GM21367 (cell line): ENCODE data around the gene RALGPS1.

Experiments used
- ATAC-seq: cut with Tn5 transposase; IDR thresholded peaks from one replicate; pipeline ENCODE4 v1.9.1; 2021; ENCODE audit not compliant: unreplicated experiment

RALGPS1 gene

DNA sequence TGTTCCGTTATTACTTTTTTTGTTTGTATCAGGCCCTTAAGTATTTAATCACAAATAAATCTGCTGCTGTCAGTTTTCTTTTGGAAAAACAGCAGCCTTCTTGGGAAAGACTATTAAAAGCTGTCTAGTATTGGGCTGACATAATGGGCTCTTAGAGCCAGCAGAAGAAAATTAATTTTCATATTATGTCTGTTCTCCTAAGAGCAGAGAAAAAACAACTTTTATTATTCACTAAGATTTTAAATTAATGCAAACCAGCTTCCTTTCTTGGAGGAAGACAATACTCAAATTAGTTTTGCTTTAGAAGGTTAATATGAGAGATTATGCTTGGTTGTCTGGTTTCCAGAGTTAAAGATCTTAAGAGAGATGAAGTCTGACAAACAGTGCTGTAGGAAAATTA, 319.4 kb downstream of the RALGPS1 start:
- no peak for ATAC-seq

DNA sequence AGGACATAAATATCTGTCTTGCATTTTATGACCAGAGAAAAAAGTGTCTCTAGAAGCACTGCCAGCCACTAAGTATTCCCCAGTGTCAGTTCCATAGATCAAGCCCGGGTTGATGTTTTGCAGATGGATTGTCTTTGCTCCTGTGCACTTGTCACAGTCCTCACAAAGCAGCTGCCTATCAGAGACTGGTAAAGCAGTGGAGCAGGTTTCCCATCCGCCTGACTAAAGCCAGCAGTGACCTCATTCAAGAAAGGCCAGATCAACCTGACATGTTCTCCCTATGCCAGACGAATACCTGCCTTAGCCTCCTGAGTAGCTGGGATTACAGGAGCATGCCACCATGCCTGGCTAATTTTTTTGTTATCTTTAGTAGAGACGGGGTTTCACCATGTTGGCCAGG, 323.2 kb downstream of the RALGPS1 start:
- no peak for ATAC-seq

- no peak for ATAC-seq
These were observed 326.8 kb downstream of the RALGPS1 start for GRCh38 chr9:127241354-127241753.

DNA sequence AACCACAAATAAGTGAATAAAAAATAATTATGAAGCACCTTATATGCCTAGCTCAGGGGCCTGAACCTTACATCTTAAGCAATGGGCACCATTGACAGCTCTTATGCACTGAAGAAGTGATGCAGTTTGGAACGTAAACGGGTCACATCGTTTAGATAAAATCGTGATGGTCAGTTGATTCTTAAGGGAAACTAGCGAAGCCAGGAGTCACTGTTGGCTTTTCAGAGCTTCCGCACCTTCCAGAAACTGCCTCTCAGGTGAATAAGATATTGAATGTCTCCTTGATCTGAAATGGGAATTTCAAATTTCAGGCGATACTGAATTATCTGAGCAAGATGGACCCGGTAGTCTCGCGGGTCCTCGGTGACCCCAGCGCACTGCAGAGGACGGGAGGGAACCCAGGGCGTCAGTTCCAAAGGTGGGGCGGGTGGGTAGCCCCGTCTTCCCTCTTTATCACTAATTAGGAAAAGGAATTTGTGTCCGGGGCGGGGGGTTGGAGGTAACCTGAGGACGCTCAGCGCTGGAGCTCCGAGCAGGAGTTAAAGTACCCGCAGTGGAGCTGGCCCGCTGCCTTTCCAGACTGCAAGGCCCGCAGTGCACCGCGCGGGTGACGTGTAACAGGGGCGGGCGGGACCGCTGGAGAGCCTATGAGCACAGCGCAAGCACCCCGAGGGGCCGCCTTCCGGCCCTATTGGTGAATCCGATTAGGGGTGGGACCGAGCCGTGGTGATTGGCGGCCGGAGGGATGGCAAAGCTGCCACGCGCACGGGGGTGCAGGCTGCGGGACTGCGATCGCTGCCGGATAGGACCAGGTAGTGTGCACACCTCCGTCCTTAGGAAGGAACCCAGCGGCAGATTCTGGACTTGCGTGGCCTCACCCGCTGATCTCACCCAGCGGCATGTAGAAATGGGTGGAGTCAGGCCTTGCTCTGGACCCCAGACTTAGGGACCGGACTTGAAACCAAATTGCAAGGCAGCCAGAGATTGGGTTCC, 330.3 kb downstream of the RALGPS1 start:
- peak; percentile 98 for ATAC-seq

- ATAC-seq: no peak
These were observed 331.1 kb downstream of the RALGPS1 start for GRCh38 chr9:127245637-127246164.

DNA sequence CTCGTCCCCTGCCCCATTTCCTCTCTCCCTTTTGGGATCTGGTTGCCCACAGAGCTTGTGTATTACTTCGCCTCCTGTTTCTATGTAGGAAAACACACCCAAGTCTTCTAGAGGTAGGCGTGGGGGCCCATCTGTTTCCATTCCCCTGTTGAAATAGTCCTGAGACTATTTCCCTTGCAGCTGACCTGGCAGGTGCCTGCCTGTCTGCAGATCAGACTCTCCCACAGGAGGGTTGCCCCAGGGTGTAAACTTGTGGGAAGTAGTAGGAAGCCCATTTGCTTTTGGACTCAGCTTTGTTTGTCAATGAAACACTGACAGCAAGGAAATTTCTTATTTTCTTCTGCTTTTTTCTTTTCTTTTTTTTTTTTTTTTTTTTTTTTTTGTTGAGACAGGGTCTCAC, 333.7 kb downstream of the RALGPS1 start:
- no peak for ATAC-seq

DNA sequence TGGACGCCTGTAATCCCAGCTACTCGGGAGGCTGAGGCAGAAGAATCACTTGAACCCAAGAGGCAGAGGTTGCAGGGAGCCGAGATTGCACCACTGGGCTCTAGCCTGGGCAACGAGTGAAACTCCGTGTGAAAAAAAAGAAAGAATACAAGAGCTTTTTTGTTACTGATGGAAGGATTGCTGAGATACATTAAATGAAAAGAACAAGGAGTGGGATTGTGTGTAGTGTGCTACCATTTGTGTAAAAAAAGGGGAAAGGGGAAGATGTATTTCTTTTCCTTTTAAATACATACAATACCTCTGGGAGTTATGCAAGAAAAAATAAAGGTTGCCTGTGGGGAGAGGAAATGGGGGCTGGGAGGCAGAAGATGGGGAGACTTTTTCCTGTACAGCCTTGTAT, 335.3 kb downstream of the RALGPS1 start:
- ATAC-seq: no peak

- no peak for ATAC-seq
These were observed 336.4 kb downstream of the RALGPS1 start for GRCh38 chr9:127250896-127251391.

GRCh38 chr9:127252410-127253318, 338.1 kb downstream of the RALGPS1 start:
- ATAC-seq: no peak

GRCh38 chr9:127253446-127253845, 338.9 kb downstream of the RALGPS1 start:
- no peak for ATAC-seq

DNA sequence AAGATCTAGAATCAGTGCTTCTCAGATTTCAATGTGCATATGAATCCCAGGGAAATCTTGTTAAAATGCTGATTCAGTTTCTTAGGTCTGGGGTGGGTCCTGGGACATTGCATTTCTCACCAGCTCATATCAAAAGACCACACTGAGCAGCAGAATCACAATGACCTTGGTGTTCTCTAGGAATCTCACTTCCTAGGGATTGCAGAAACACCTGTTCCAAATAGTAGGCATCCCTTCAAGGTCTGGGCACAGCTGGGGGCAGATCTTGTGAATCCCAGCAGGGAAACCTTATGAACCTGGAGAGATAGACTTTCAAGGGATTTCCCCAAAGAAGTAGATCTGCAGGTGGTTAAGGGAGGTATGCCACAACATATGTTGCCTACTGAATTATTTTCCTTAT, 341.1 kb downstream of the RALGPS1 start:
- no peak for ATAC-seq

DNA sequence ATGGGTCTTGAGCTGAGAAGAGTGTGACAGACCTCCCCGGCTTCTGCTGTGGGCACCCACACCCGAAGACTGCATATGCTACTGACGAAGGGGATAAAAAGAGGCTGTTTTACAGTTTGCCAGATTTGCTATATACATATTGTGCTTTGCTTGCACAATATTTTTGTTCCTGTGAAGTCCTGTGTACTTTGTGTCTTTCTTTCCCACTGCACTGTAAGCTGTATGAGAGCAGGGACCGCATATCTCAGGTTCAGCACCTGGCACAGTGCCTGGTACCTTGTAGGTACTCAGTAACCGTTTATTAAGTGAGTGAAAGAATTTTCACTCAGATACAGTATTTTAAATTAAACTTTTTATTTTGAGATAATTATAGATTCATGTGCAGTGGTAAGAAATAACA, 341.7 kb downstream of the RALGPS1 start:
- ATAC-seq: no peak

DNA sequence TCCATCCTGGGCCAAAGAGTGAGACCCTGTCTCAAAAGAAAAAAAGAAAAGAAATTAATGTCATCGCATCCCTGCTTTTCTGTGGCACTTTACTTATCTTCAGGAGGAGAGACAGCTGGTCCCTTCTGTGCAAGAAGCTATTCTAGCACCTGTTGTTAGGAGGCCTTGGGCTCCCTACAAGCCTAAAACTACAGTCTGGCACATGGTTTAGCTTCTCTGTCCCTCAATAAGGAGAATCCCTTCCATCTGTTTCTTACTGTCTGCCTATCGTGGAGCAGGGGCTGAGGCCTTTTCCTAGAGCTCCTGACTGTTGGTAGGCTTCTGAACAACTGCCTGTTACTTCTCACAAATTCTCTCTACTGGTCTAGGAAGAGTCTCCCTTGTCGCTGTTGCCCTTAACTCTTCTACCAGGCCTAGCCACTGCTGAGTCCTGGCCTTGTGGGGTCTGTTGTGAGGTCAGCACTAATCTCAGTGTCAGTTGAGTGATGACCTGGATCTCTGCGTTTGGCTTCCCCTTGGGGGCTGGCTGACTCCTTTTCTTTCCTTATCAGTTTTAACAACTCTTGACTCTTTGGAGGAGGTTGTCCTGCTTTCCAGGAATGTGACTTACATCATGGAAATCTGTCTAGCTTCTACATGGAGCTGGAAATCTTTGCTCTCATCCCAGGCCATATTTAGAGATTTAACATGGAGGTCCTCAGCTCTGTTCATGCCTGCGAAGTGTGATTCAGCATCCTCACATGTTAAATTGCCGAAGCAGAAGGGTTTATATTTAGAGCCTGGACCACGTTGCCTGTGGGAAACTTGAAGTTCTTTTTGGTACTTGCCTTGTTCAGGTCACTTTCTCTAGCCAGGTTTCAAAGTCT, 344.3 kb downstream of the RALGPS1 start:
- no peak for ATAC-seq

GRCh38 chr9:127262602-127263001, 348.0 kb downstream of the RALGPS1 start:
- no peak for ATAC-seq

DNA sequence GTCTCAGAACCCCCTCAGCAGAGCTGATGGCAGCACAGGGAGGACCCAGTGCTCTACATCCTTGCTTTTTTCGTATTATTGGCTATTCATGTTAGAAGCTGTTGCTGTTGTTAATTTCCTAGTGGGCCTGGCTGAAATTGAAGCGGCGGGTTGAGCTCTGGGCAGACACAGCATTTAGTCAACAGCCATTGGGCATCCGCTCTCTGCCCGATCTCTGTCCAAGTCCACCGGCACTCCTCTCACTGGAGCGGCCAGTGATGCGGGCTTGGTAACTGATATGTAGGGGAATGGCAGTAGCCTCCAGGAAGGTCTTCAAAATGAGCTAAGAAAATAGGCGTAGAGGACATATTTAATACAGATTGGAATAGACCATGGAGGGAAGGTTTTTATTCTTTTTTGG, 348.7 kb downstream of the RALGPS1 start:
- no peak for ATAC-seq

DNA sequence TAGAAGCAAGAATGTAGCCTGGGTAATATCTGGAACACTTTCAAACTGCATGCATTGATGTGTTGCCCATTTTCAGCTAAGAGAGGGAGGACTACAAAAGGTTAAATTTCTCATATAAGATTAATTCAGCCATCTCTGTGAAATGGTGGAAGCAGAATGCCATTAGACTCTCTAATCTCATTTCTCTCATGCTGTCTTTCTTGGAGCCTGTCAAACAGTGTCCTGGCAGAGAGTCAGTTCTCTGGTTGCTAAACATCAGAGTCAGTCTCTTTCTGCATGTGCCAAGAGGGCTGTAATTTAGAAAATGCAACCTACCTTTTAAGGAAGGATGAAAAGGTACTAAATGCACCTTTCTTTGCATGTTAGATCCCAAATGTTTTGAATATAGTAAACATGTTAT, 349.1 kb downstream of the RALGPS1 start:
- ATAC-seq: no peak

DNA sequence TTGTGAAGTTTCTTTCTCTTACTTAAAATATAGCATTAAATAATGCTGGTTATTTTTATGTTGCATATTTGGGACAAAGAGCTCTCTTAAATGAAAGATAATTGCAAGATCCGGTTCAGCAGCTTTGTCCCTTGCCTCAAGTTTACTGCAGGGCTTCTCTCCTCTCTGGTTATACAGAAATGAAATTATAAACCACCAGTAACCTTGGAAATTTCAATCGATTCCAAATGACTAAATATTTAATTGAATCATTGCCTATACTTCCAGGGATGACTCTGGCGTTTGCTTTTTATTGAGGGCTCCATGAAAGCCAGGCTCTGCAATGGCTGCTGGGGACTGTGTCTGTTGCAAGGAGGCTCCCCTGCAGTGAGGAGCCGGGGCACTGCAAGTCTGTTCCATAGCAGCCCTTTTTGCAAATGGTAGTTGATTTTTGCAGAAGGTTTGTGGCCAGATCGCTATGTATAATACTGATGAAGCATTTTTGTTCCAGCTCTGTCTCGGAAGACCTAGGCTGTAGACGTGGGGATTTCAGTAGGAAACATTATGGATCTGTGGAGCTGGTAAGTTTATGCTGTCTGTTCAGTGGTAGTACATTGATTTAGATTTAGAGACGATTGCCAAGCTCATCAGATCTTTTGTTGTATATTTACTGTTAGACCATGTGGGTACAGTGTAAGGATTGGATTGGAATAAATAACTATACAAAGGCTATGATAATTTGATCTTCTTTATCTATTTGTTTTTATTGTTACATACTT, 350.1 kb downstream of the RALGPS1 start, which contains the start of gene GARNL3:
GARNL3 (plus strand) TSS at position 313 of the 758 bp plus-strand sequence; CDS start at position 417, 104 bp downstream.
- no peak for ATAC-seq

- ATAC-seq: no peak
These were observed 353.4 kb downstream of the RALGPS1 start for GRCh38 chr9:127267793-127268525.

DNA sequence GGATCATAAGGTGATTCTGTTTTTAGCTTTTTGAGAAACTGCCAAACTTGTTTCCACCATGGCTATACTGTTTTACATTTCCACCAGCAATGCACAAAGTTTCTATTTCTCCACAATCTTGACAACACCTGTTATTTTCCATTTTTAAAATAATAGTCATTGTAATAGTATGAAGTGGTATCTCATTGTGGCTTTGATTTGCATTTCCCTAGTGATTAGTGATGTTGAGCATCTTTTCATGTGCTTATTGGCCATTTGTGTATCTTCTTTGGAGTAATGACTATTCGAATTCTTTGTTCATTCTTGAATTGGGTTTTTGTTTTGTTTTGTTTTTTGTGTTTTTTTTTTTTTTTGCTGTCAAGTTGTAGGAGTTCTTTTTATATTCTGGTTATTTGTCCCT, 354.9 kb downstream of the RALGPS1 start:
- ATAC-seq: no peak
